Superior temporal gyrus (tissue), 1 donor: ENCODE results near the gene TMC1.
A peak's percentile ranks its signal among the peaks of the same experiment; 100 is the strongest.

ENCODE experiments used
- DNase-seq: peaks from one replicate; pipeline ENCODE4 v3.0.0-alpha.2; 2016; ENCODE audit errors: extremely low spot score

The TMC1 gene

DNA sequence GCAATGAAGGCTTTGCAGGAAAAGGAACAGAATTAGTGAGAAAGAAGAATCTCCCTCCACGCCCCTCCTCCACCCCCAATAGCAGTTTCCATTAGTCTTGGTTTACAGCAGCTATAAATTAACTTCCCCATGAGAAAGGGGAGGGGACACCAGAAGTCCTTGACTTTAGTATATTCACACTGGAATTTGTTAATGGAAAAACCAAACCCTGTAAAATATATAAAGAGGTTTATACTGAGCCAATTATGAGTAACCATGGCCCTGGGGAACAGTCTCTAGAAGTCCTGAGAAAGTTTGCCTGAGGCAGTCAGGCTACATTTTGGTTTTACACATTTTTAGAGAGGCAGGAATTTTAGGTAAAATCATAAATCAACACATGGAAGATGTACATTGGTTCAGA is 342.9 kb downstream of the TMC1 start:
- no peak for DNase-seq

GRCh38 chr9:72871685-72872084 is 350.3 kb downstream of the TMC1 start:
- DNase-seq = peak; percentile 55

- DNase-seq = no peak
These were observed 351.3 kb downstream of the TMC1 start for GRCh38 chr9:72872718-72873117.

DNA sequence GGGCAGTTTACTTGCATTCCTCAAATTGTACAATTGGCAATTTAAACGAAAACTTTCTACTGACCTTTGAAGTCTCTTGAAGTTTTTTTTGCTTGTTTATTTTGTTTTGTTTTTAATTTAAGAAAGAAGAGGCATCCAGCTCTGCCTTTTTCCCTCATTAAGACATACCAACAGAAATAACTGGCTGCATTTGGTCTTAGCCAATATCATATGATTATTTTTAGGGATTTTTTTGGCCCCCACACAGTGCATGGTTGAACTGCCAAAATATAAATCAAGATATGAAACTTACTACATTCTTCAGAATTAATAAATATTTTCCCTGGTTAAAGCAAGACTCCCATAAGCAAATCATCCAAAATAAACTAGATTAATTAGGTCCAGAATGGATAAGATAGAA is 352.0 kb downstream of the TMC1 start:
- no peak for DNase-seq

GRCh38 chr9:72874344-72874743 is 352.9 kb downstream of the TMC1 start:
- no peak for DNase-seq

DNA sequence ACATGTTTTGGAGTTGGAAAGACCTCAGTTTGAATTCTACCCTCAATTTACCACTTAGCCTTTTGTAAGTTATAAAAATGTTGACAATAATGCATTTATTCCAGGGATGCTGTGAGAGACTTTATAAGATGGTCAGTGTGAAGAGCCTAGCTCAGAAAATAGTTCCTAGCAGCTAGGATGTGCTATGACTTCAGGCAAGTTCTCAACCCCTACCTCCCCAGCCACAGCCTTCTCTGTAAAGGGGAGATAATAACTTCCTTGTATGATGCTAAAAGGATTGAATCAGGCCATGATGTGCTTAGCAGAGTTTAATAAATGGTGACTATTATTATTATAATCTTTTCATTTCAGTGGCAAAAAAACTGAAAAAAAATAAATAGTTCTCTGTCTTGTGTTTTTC is 353.8 kb downstream of the TMC1 start:
- DNase-seq = no peak

DNA sequence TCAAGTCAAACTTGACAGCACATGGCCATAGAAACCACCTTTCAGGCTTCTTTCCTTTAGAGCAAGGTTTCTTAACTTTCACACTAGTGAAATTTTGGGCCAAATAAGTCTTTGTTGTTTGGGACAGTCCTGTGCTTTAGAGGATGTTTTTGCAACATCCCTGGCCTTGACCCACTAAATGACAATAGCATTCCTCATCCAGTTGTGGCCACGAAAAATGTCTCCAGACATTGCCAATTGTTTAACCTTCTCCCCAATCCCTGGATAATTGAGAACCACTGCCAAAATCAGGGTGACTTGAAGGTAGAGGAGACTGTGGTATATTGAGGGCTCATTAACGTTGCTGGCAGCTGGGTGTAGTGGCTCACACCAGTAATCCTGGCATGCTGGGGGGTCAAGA is 359.4 kb downstream of the TMC1 start:
- no peak for DNase-seq

- DNase-seq = no peak
These were observed 360.8 kb downstream of the TMC1 start for GRCh38 chr9:72882117-72882775.

DNA sequence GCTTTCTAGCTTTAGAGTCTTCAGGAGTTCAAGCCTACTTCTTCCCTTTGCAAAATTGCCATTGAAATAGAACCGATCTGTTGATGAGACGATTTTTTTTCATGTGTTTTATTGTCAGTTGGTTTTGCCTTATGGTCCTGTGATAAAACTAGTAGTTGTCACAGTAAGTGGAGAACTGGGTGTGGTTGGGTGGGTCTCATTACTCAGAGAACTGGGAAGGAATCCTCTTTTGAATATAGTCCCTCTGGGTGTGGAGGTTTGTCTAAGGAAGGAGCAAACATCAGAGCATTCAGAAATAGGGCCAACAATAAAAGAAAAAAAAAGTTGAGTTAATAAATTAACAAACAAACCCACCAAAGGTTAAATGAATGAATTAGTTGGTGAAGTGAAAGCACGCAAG is 362.5 kb downstream of the TMC1 start:
- no peak for DNase-seq

DNA sequence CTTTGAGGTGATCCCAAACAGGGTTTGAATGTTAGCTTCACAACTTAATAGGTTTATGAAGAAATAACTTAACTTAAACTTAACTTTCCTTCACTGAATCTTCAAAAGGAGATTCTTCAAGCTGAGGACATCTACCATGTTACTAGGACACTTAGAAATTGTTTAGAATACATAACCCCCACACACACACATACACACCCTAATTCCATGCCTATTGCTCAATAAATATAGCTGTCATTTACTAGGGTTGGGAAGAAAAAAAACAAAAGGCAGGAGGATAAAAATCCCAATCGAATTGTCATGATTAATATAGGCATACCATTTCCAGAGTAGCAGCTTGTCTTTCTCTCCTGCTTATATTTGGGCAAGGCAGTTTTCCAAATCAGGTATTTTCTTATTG is 363.1 kb downstream of the TMC1 start:
- no peak for DNase-seq
